ENCODE results near the gene CACNA2D2. TPM values are rescaled to one million over a fixed set of nuclear protein-coding genes. Genes with fewer than 3 reads are reported as not detected.

CACNA2D2 gene
- total and polyA plus RNA-seq, 2 of the 4 experiments (the other 2 are of a cell fraction): 0.15 TPM; not detected in 1

- TF ChIP-seq RCOR1 (IDR thresholded peaks at IDR 0.05; ENCODE audit: insufficient replicate concordance, low read length) (no peak), CHD1 (IDR thresholded peaks at IDR 0.05; ENCODE audit: low read depth, low read length) (no peak)
Measured at GRCh38 chr3:50345586-50346234, 157.7 kb downstream of the CACNA2D2 start, which contains the start of gene ZMYND10 (continued).

GRCh38 chr3:50345008-50345407 is 158.4 kb downstream of the CACNA2D2 start:
- H2BK5ac ChIP-seq (ENCODE audit: low read depth, low read length, poor library complexity, severe bottlenecking): no peak overlapping the region
- no peak overlapping the region for H3K14ac ChIP-seq (replicated peaks; ENCODE audit: low read depth, low read length)
- no peak overlapping the region for H2AK5ac ChIP-seq (ENCODE audit: low read depth, low read length)
- H4K91ac ChIP-seq (ENCODE audit: insufficient read depth, low read depth, low read length): no peak overlapping the region
- H3K18ac ChIP-seq (ENCODE audit: low read depth, low read length): no peak overlapping the region
- peak overlapping the region; percentile 95 for H2AFZ ChIP-seq (replicated peaks; ENCODE audit: low read length, poor library complexity)
- 100% methylated on average over 1 of the region's 8 CpGs; no CpG with 5 or more reads in 1 of the 2 experiments for WGBS, 2 experiments (ENCODE audit: extremely low coverage in 2 of 2, insufficient read length in 1 of 2)
- no peak overlapping the region for H3K27ac ChIP-seq (ENCODE audit: insufficient read depth, low read length)
- DNase-seq (no peak), ATAC-seq (ENCODE audit: low read depth) (no peak)
- intact Hi-C loops (cut with micrococcal nuclease): loop anchor here (5.0 kb wide), 1 partner anchor 1042 kb away; the partner anchor contains the start of gene MANF
- H4K8ac ChIP-seq (ENCODE audit: low read depth in 2 of 2, low read length in 2 of 2): no peak overlapping the region
- H3K4me3 ChIP-seq (ENCODE audit: insufficient read depth, low read depth, low read length): peak overlapping the region; percentile 48; the same call in 1 of the 2 replicates
- peaks cover 9% of the 10 kb centered on the region; the same call in 1 of the 2 replicates for H3K36me3 ChIP-seq (ENCODE audit: control insufficient read depth, insufficient read depth, low read length)
- peaks cover 2% of the 10 kb centered on the region for H4K20me1 ChIP-seq (ENCODE audit: insufficient read depth, low read length)
- POLR2A ChIA-PET (ENCODE audit: unreplicated experiment): no interaction called here
- no peak overlapping the region for H3K4ac ChIP-seq (ENCODE audit: low read depth, low read length)
- dilution Hi-C loops (cut with HindIII; ENCODE audit: low sequenced_read_pairs, unreplicated experiment): no loop called here
- no TSS peak for BruUV-seq (replicated peaks)
- no peak overlapping the region for H4K5ac ChIP-seq (ENCODE audit: low read depth, low read length)
- H3K9ac ChIP-seq (ENCODE audit: low read depth, low read length): no peak overlapping the region
- in situ Hi-C loops (cut with MboI; ENCODE audit: low sequenced_read_pairs): loop anchor here (5.0 to 25.0 kb wide), 4 partner anchors 202 to 1817 kb away; partner anchors contain the start of genes ABHD14B, GPR62, MANF and PCBP4
- CTCF ChIA-PET: interaction anchor here (0.6 kb wide), 1 partner anchor 197 kb away, joined by 5 read pairs; no protein-coding TSS in a partner anchor
- H3K9me3 ChIP-seq (ENCODE audit: control insufficient read depth, insufficient read depth, low read length): no peaks in the 10 kb centered on the region
- no peak overlapping the region for H2AK9ac ChIP-seq (replicated peaks; ENCODE audit: low read depth, low read length, poor library complexity)
- no peak overlapping the region for H3K23ac ChIP-seq (ENCODE audit: low read depth, low read length)
- peaks cover 9 to 20% of the 10 kb centered on the region in 2 experiments for H3K79me1 ChIP-seq (ENCODE audit: low read depth in 1 of 2, low read length in 2 of 2)
- no peaks in the 10 kb centered on the region; the same call in none of the 2 replicates for H3K9me1 ChIP-seq (ENCODE audit: insufficient read depth, low read length)
- no peak overlapping the region for H2BK20ac ChIP-seq (ENCODE audit: low read depth, low read length)
- no peaks in the 10 kb centered on the region for H3K27me3 ChIP-seq (ENCODE audit: control insufficient read depth, insufficient read depth, low read length)
- no peak overlapping the region for H2BK120ac ChIP-seq (ENCODE audit: low read depth, low read length)
- H2BK15ac ChIP-seq (ENCODE audit: low read depth, low read length): no peak overlapping the region
- peaks cover 15% of the 10 kb centered on the region for H3K4me1 ChIP-seq (ENCODE audit: control insufficient read depth, insufficient read depth, low read length)
- peak overlapping the region; percentile 99 for H3K4me2 ChIP-seq (ENCODE audit: low read depth, low read length)
- no peak overlapping the region for H3K56ac ChIP-seq (ENCODE audit: extremely low read depth, insufficient read depth, low read length)
- no peak for TF ChIP-seq ELK1 (IDR thresholded peaks at IDR 0.05; ENCODE audit: borderline replicate concordance, low read depth, low read length)
- TF ChIP-seq RCOR1 (IDR thresholded peaks at IDR 0.05; ENCODE audit: insufficient replicate concordance, low read length): no peak
- no peak for TF ChIP-seq POLR2A (IDR thresholded peaks at IDR 0.05; ENCODE audit: low read depth, low read length)
- TF ChIP-seq CHD1 (IDR thresholded peaks at IDR 0.05; ENCODE audit: low read depth, low read length): no peak
- no peak for TF ChIP-seq RAD21 (IDR thresholded peaks at IDR 0.05; ENCODE audit: low read length)
- TF ChIP-seq USF2 (IDR thresholded peaks at IDR 0.05; ENCODE audit: low read depth, low read length): no peak
- TF ChIP-seq MAZ (IDR thresholded peaks at IDR 0.05; ENCODE audit: borderline replicate concordance, low read depth, low read length): no peak
- no peak for TF ChIP-seq BHLHE40 (IDR thresholded peaks at IDR 0.05; ENCODE audit: low read depth, low read length)
- TF ChIP-seq CEBPB (IDR thresholded peaks at IDR 0.05; ENCODE audit: low read depth, low read length): no peak
- TF ChIP-seq MAFK (IDR thresholded peaks at IDR 0.05; ENCODE audit: low read depth, low read length): no peak
- no peak for TF ChIP-seq CTCF (conservative IDR thresholded peaks at IDR 0.05; ENCODE audit: low read depth, low read length)
- no peak for TF ChIP-seq RFX5 (IDR thresholded peaks at IDR 0.05; ENCODE audit: low read depth, low read length)
